Nucleus accumbens (tissue), 56 donors: Measurements from ENCODE around the gene GKN1.

Source experiments
- DNase-seq, 56 donors: peaks; one replicate each; lab custom pipeline; 2025; lab: John Stamatoyannopoulos, UW

Gene GKN1

DNA sequence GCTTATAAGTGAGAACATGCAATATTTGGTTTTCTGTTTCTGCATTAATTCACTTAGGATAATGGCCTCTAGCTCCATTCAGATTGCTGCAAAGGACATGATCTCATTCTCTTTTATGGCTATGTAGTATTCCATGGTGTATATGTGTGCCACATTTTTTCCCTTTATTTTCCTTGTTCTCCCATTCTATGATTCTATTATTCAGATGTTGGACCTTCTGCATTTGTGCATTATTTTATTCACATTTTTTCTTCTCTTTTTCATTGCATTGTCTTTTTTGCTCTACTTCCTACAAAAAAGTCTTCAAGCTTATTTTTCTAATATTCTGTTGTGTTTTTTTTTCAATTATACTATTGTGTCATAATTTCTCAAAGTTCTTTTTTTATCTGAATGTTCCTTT, 27.4 kb downstream of the GKN1 start:
- no peak for DNase-seq

DNA sequence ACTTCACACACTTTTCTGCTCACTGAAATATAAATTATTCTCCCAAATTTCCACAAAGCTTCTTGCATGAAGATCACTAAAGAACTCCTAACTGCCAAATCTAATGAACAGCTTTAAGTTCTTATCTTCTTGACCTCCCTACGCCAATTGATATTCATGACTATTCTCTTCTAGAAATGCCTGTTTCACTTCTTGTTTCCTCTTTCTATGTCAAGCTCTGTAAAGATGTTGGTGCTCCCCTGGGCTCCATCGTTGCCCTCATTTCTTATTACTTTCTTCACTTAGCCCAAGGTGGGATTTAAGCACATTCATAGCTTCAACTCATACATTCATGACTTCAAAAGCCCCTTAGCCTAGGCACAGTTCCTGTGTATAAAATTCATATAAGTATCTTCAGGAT, 29.3 kb downstream of the GKN1 start:
- DNase-seq, result no peak

DNA sequence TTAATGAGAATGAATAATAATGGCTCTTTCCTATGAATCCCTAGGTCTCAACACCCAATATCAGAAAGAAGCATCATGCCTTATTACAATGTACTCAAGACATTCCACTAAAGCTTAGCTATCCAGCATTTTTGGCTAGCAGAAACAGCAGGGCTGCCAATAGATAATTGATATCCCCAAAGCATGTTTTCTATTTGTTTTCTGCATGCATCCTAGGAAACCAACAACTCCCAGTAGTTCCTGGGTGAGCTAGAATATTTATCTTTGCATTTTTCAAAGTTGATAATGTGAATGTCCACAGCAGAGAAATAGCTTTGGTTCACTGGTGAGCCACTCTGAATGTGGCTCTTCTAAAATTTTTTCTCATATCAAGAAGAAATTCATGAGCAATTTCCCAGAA, 32.7 kb downstream of the GKN1 start:
- no peak for DNase-seq

DNA sequence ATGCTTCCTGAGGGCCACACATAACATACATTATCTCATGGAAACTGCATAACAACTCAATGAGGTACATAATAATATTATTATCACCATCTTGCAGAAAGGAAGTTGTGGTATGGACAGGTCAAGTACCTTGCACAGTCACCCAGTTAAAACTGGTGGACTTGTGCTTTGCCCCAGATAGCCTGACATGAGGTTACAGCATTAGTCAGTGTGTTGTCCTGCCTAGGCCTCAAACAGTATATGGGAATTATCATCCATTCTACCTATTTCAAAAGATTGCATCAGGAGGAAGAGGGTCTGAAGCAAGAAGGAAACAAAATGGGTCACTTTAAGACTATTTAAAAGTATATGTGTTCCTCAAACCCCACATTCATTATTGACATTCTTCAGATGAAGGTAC, 33.2 kb downstream of the GKN1 start:
- no peak for DNase-seq

DNA sequence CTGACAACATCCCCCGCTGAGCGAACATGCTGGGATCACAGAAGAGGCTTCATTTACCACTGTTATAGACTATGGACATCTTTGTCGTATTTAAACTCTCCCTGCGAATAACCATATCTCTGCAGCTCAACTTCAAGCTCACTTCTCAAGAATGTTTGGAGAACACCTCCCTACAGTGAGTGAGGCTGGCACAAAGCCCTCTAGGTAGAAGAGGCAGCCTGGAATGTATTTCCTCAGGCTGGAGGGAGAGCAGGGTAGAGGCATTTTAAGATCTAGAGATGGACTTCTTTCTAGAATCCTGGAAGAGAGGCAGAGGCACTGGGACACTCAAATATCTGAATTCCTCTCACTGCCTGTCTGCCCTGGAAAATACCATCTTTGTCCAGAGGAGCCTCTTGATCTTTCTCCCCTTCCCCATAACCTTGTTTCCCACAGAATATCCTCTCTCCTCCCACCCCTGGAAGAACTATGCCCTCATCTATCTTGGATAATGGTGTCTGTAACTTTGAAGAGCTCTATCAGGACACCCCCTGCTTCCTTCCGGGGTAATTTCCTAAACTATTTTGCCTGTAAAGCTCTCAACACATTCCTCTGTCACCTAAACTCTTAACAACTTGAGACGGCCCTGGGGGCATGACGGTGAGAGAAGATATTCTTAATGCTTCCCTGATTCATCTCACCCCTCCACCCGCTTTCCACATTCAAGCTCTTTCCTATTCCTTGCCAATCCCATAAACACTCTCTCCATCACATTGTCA, 36.2 kb downstream of the GKN1 start:
- DNase-seq, result no peak

DNA sequence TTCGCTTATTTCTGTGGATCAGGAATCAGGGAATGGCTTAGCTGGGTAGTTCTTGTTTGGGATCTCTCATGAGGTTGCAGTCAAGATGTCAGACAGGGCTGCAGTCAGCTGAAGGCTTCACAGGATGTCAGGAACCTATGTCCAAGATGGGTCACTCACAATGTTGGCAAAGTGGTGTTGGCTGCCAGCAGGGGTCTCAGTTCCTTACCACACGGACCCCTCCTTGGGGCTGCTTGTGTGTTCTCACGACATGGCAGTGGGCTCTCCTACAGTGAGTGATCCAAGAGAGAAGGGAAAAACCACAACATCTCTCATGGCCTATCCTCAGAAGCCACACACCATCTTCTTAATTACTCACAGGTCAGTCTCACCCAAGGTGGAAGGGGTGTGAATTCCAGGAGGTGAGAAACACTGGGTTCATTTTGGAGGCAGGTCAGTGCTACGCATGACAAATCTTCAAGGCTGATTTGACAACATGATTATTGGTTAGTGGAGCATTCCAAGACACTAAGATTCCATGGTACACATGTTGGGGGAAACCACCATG, 37.2 kb downstream of the GKN1 start:
- no peak for DNase-seq

DNA sequence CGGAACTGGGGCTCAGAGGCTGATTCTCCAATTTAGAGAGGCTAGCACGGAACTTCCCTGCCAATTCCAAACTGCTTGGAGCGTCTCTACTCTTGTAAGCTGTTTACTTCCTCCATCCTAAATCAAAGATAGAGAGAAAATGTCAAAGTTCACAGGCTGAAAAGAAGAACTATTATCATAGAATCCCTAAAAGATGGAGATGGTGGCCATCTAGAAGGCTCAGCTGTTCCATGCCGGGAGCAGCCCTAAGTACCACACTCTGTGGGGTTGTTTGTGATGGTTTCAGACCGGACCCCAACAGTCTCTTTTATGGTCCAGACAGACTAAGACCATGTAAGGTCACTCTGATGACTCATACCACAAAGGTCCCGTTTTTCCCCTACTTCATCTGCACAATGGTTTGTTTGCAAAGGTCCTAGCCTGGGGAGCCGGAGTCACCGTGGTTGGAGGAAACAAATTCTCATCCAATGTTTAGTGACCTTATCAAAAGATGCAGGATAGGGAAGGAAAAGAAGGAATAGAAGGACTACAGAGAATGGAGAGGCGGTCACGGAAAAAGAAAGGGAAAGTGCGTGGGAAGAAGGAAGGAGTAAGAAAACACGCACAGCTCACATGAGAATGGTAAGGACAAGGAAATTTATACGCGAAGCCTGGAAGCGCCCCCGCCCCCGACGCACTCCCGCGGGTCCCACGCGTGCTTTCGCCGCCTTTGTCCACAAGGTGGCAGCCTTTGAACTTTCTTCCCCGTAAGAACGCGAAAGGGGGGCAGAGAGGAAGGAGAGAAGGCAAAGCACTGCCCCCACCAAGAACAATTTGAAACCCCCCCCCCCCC, 38.1 kb downstream of the GKN1 start:
- peak in 47 of 56 donors; percentile 3 to 85 (median 51) for DNase-seq

DNA sequence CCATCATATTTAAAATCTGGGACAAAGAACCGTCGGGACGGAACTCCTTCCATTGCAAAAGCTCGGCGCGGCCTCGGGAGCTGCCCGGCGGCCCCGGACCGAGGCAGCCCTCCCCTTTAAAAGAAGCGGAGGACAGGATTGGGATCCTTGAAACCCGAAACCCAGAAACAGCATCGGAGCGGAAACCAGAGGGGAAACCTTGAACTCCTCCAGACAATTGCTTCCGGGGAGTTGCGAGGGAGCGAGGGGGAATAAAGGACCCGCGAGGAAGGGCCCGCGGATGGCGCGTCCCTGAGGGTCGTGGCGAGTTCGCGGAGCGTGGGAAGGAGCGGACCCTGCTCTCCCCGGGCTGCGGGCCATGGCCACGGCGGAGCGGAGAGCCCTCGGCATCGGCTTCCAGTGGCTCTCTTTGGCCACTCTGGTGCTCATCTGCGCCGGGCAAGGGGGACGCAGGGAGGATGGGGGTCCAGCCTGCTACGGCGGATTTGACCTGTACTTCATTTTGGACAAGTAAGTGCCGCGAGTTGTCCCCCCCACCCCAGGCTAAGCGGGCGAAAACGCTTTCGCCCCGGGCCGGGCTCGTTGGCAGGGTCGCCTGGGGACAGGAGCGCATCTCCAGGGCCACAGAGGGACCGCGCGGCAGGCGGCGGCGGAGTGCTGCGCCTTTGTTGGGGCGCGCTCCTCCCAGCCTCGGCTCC, 38.9 kb downstream of the GKN1 start, which contains the start of gene ANTXR1:
ANTXR1 (plus strand) TSS at position 38 of the 698 bp plus-strand sequence; CDS start at position 359, 321 bp downstream.
- peak in 41 of 56 donors; percentile 3 to 79 (median 53) for DNase-seq

DNA sequence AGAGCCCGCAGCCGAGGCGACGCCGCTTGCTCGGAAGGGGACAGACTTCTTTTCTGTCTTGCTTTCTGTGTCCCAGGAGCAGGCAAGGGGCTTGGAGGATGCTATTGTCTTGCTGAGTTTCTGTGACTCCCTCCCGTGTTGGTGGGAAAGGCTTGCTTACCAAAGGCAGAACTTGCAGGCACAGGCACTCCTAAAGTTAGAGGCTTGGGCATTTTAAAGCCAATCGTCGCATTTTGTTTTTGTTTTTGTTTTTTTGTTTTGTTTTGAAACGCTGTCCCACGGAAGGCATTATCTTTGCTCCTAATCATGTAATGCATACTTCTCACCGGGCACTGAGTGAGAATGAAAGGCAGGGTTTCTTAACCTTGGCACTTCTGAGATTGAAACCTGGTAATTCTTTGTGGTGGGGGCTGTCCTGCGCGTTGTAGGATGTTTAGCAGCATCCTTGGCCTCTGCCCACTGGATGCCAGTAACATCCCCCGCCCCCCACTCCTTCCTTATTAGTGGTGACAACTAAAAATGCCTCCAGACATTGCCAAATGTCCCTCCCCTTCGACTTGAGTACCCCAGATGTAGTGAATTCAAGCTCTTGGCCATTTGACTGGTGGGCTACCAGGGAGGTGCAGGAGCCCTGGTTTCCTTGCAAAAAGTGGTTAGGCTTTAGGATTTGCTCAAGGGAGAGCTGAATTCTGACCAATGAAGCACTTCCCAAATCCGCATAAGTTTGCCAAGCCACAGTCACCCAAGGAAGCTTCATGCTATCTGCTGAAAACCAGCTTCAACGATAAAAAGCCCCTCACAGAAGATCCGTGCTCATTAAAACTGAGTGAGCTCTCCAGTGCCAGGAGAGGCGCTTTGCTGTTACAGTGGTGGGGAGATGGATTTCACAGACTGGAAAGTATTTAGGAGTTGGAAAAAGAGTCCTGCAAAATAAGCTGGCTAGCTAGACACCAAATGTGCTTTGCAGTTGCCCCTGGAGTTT, 39.7 kb downstream of the GKN1 start:
- DNase-seq, result peak in 2 of 56 donors; percentile 4 to 5

DNA sequence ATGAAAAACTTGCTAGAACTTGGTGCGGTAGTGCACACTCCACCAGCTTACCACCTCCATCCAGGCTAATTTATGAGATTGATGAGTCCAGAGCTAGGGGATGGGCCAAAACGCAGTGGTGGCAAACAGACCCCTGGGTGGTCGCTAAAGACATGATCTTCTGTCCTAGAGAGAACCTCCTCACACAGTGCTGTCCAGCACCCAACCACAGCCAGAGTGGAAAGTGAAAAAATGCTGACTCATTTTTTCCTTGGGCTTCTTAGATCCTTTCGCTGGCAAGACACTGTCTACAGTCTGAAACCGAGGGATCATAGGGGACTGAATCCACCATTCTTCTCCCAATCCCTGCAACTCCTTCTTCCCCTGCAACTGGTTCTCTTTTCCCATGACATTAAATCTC, 42.6 kb downstream of the GKN1 start:
- no peak for DNase-seq

DNA sequence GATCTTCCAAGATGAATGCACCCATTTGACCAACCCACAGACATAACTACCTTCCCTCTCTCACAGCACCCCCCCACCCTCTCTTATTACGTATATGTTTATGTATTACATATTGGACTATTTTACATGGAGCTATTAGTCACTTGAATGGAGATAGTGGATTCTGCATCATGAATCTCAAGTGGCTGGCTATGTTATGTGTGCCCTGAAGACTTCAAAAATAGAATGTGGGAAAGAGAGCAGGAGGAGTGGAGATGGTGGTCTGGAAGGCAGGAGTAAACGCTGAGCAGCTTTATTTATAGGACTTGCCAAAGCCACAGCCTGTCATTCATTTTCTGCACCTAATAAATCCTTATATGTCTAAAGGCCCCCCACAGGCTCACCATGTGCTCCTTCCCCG, 43.4 kb downstream of the GKN1 start:
- DNase-seq, result no peak

DNA sequence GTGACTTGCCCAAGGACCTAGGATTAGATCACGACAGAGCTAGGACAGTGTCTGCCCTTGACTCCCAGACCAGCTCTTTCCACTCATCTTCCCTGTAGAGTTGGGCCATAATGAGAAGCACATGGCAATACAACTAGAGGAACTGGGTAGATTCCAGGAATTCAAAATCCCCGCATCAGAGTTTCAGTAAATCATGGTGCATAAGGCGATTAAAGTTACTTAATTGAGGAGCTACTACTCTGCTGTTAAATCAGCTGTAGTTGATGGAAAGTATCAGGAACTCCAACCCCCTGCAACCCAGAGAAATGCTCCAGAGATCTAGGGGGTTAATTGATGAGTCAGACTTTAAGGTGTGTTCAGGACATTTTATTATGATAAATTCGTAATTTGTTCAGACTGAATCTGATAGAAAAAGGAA, 44.3 kb downstream of the GKN1 start:
- DNase-seq, result no peak

DNA sequence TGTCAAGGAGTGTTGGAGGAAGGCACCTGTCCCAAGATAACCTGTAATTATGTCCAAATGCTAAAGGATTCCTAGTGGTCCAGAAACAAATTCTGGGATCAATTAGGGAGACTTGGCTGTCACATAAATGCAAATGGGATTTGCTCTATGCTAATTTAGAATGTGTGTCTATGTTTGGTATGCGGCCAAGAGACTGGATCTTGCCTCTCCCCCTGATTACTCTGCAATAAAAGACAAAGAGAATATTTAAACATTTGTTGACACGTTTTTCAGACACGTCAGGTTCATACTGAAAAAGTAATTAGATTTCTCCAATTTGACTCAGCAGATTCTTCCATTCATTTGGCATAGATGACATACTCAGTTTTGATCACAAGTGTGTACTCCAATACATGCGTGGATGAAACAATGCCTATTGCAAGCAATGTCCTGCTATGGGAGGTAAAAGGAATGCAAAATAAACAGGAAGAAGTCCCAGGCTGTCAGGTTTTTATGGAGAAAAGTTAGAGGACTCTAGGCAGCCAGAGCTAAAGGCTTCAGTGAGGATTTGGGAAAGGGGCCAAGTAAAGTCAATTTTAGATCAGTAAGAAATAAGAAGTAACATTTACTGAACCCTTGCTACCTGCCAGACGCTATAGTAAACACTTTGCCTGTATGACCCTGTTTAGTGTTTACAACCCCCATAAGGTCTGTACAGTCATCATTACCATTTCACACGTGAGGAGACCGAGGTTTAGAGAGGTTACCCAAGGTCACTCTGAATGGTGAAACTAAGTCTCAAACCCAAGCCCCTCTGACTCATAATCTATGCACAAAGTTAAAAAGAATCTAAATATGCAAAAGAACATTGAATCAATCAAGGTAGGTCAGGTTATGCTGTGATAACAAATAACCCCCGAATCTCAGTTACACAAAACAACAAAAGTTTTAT, 46.3 kb downstream of the GKN1 start:
- no peak for DNase-seq

DNA sequence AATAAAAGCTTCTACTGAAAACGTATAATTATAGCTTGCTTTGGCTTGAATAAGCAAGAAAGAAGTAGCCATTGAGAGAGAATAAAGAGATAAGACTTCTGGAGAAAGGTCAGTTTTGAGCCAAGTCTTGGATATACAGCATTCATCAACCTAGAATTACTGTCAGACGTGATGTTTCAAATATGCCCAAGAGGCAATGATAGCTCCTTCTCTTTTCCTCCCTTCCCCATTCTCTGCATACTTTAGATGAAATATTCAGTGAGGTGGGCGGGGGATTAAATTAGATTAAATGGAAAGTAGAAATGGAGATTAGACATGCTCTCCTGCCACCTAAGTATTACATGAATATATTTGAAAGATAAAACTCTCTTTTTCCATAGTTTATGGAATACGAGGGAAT, 47.3 kb downstream of the GKN1 start:
- no peak for DNase-seq

DNA sequence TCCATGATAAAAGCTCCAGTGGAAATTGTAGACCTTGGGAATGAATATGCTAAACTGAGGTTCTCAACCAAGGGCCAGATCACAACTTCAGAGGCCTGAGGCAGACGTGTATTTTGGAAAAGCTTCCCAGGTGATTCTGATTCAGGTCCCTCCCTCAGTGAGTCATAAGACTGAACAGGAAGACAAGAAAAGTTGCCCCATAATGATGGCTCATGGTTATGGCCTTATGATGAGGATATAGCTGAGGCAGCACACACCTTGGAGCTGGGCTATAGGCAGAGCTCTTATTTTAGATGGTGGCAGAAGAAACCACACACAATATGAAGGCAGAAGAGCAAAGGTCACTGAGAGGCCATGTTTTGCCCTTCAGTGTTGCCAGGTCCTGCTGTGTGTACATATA, 48.1 kb downstream of the GKN1 start:
- DNase-seq, result no peak

DNA sequence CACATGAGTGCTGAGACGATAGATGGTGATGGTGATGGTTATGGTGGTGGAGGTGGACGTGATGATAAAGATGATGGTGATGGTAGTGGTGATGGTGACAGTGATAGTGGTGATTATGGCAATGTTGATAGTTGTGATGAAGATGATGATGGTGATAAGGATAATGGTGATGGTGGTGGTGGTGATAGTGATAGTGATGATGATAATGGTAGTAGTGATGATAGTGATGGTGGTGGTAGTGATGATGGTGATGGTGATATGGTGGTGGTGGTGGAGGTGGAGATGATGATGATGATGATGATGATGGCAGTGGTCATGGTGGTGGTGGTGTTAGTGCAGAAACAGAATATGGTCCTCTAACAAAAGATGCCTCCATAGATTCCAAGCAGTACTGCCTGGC, 48.8 kb downstream of the GKN1 start:
- DNase-seq, result no peak

DNA sequence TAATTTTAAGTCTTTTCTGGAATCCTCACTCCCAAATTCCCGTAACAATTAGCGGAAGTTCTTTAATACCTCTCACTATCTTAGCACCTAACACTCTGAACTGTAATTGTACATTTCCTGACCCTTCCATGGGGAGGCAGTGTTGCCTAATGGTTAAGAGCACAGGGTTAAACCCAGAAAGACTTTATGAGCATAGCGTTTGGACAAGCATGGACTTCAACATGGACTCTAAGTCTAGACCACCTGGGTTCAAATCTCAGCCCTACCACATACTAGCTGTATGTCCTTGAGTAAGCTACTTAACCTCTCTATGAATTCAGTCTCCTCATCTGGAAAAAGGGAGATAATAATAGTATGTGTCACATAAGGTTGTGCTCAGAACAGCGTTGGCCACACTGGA, 51.6 kb downstream of the GKN1 start:
- DNase-seq, result peak in 3 of 56 donors; percentile 1 to 2 (median 2)

DNA sequence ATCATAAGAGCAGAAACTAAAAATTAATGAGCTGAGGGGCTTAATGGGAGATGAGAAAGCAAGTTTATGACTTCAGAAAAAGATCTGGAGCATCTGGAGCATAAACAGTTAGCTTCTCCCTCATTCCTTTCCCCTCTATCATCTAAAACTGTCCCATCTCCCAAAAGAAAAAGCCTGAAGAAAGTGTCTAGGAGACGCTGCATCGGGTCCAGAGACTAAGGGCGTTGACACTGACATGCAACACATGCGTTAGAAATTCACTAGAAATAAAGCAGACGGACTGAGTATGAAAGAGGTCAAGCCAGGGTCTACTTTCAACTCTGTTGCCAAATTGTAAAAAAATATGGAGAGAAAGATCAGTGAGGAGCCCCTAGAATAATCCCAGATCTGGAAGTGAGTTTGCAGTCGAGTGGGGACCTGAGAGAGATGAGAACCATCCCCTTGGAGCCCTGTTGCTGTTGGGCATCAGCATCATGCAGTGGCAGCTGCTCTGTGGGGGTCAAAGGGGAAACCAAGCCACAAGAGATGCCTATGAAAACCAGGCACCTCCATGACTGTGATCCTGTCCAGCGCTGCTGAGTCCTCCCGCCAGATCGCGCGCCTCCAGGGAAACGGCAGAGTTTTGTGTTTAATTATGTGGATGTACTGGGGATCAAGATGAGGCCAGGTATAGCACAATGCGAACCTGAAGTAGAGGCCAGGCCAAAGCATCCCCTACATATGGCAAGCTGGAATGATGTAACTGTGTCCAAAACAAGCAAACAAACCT, 52.4 kb downstream of the GKN1 start:
- no peak for DNase-seq
